Spinal cord (tissue), 10 donors: ENCODE results near the gene INPP4B. TPM values are rescaled to one million over a fixed set of nuclear protein-coding genes. Genes with fewer than 3 reads are reported as not detected.

Source experiments
- DNase-seq, 6 donors: peaks; one replicate each; pipeline versions ENCODE4 v3.0.0 to v3.0.0-alpha.2; 2013 to 2015; ENCODE audit warnings: low spot score in 6 of 6, low read depth in 4 of 6
- H3K27ac ChIP-seq: one replicate; pipeline ENCODE4 v1.5.1; 2013; ENCODE audit warnings: low read depth, low read length, control low read depth
- H3K27me3 ChIP-seq: one replicate; pipeline ENCODE4 v1.6.1; 2013; ENCODE audit warnings: low read length; ENCODE audit not compliant: control insufficient read depth, insufficient read depth
- H3K36me3 ChIP-seq: one replicate; pipeline ENCODE4 v1.6.1; 2013; ENCODE audit warnings: low read length; ENCODE audit not compliant: control insufficient read depth, insufficient read depth
- H3K4me1 ChIP-seq: one replicate; pipeline ENCODE4 v1.6.1; 2013; ENCODE audit warnings: low read length; ENCODE audit not compliant: control insufficient read depth, insufficient read depth
- H3K4me3 ChIP-seq: one replicate; pipeline ENCODE4 v1.5.1; 2013; ENCODE audit warnings: low read depth, low read length, control low read depth
- H3K9me3 ChIP-seq: one replicate; pipeline ENCODE4 v1.6.1; 2013; ENCODE audit warnings: low read length; ENCODE audit not compliant: control insufficient read depth, insufficient read depth
- WGBS: methylation state at CpG from one replicate; pipeline ENCODE4 v1.1.5; 2013; ENCODE audit warnings: missing lambda C conversion rate; ENCODE audit not compliant: insufficient coverage; 5-methylcytosine and 5-hydroxymethylcytosine counted together
- polyA plus RNA-seq, 2 donors: library from polyadenylated mRNA; unstranded; fragments of 120-200 nt; gene quantifications; one replicate each; pipeline ENCODE4 v1.2.1, GENCODE V29; 2013; ENCODE audit not compliant: insufficient read length in 2 of 2
- total RNA-seq, 2 donors: library from RNA; depleted of rRNA in 1 of 2; stranded (reverse); fragments of 120-200 nt in 1 of 2; fragments of >200 nt in 1 of 2; gene quantifications; one replicate each; pipeline versions ENCODE4 v1.2.3 to v1.2.4, GENCODE V29; 2013 to 2014
- donor health status: healthy.

The INPP4B gene
- total and polyA plus RNA-seq, 4 donors, result 5.7 to 29.4 (median 14.5) TPM

- no peak for DNase-seq
- Histone ChIP-seq H3K4me1 (no peaks in the 10 kb centered on the region), H3K4me3 (no peak overlapping the region), H3K27ac (no peak overlapping the region), H3K27me3 (no peaks in the 10 kb centered on the region), H3K9me3 (no peaks in the 10 kb centered on the region), H3K36me3 (no peaks in the 10 kb centered on the region)
- 100% methylated on average over 1 of the region's 2 CpGs for WGBS
These were observed 581.1 kb downstream of the INPP4B start for GRCh38 chr4:142264961-142265360.

GRCh38 chr4:142262956-142263355 is 583.1 kb downstream of the INPP4B start:
- H3K9me3 ChIP-seq, result no peaks in the 10 kb centered on the region
- no peak overlapping the region for H3K4me3 ChIP-seq
- no peaks in the 10 kb centered on the region for H3K27me3 ChIP-seq
- H3K4me1 ChIP-seq, result no peaks in the 10 kb centered on the region
- no peak overlapping the region for H3K27ac ChIP-seq
- 50% methylated on average over 1 of the region's 2 CpGs for WGBS
- no peaks in the 10 kb centered on the region for H3K36me3 ChIP-seq
- DNase-seq, result no peak

GRCh38 chr4:142248946-142249345 is 597.2 kb downstream of the INPP4B start:
- Histone ChIP-seq H3K27me3 (no peaks in the 10 kb centered on the region), H3K36me3 (no peaks in the 10 kb centered on the region), H3K9me3 (no peaks in the 10 kb centered on the region), H3K27ac (no peak overlapping the region), H3K4me1 (no peaks in the 10 kb centered on the region), H3K4me3 (no peak overlapping the region)
- DNase-seq, result no peak
- WGBS, result no CpG with 5 or more reads among the region's 1 CpG

GRCh38 chr4:142243255-142243654 is 602.8 kb downstream of the INPP4B start:
- Histone ChIP-seq H3K4me1 (no peaks in the 10 kb centered on the region), H3K27me3 (no peaks in the 10 kb centered on the region), H3K27ac (no peak overlapping the region), H3K36me3 (no peaks in the 10 kb centered on the region), H3K9me3 (no peaks in the 10 kb centered on the region), H3K4me3 (no peak overlapping the region)
- DNase-seq, result no peak
- no CpG with 5 or more reads among the region's 2 CpGs for WGBS

GRCh38 chr4:142242156-142242555 is 603.9 kb downstream of the INPP4B start:
- H3K4me3 ChIP-seq, result no peak overlapping the region
- H3K4me1 ChIP-seq, result no peaks in the 10 kb centered on the region
- H3K27ac ChIP-seq, result no peak overlapping the region
- H3K9me3 ChIP-seq, result no peaks in the 10 kb centered on the region
- WGBS, result no CpG with 5 or more reads among the region's 2 CpGs
- no peaks in the 10 kb centered on the region for H3K36me3 ChIP-seq
- no peaks in the 10 kb centered on the region for H3K27me3 ChIP-seq
- DNase-seq, result no peak

GRCh38 chr4:142238589-142238988 is 607.5 kb downstream of the INPP4B start:
- DNase-seq, result no peak
- Histone ChIP-seq H3K36me3 (no peaks in the 10 kb centered on the region), H3K27me3 (no peaks in the 10 kb centered on the region), H3K4me1 (no peaks in the 10 kb centered on the region), H3K27ac (no peak overlapping the region), H3K9me3 (no peaks in the 10 kb centered on the region), H3K4me3 (no peak overlapping the region)

- Histone ChIP-seq H3K4me1 (no peaks in the 10 kb centered on the region), H3K4me3 (no peak overlapping the region), H3K9me3 (no peaks in the 10 kb centered on the region), H3K27ac (no peak overlapping the region), H3K27me3 (no peaks in the 10 kb centered on the region), H3K36me3 (no peaks in the 10 kb centered on the region)
- DNase-seq, result no peak
These were observed 609.8 kb downstream of the INPP4B start for GRCh38 chr4:142236268-142236667.

- Histone ChIP-seq H3K36me3 (no peaks in the 10 kb centered on the region), H3K9me3 (no peaks in the 10 kb centered on the region), H3K4me3 (no peak overlapping the region), H3K4me1 (no peaks in the 10 kb centered on the region), H3K27ac (no peak overlapping the region), H3K27me3 (no peaks in the 10 kb centered on the region)
- DNase-seq, result no peak
- WGBS, result no CpG with 5 or more reads among the region's 2 CpGs
These were observed 614.3 kb downstream of the INPP4B start for GRCh38 chr4:142231787-142232186.

- WGBS, result 80% methylated on average over 2 of the region's 3 CpGs
- no peak overlapping the region for H3K27ac ChIP-seq
- no peaks in the 10 kb centered on the region for H3K36me3 ChIP-seq
- no peaks in the 10 kb centered on the region for H3K4me1 ChIP-seq
- no peak overlapping the region for H3K4me3 ChIP-seq
- DNase-seq, result peak in 3 of 6 donors; percentile 2 to 57 (median 26)
- no peaks in the 10 kb centered on the region for H3K27me3 ChIP-seq
- no peaks in the 10 kb centered on the region for H3K9me3 ChIP-seq
These were observed 615.1 kb downstream of the INPP4B start for GRCh38 chr4:142230991-142231390.

GRCh38 chr4:142226014-142226413 is 620.1 kb downstream of the INPP4B start:
- Histone ChIP-seq H3K27ac (no peak overlapping the region), H3K4me3 (no peak overlapping the region), H3K4me1 (no peaks in the 10 kb centered on the region), H3K9me3 (no peaks in the 10 kb centered on the region), H3K36me3 (no peaks in the 10 kb centered on the region), H3K27me3 (no peaks in the 10 kb centered on the region)
- DNase-seq, result no peak

- Histone ChIP-seq H3K4me3 (no peak overlapping the region), H3K27me3 (no peaks in the 10 kb centered on the region), H3K36me3 (no peaks in the 10 kb centered on the region), H3K4me1 (no peaks in the 10 kb centered on the region), H3K9me3 (no peaks in the 10 kb centered on the region), H3K27ac (no peak overlapping the region)
- DNase-seq, result no peak
These were observed 624.0 kb downstream of the INPP4B start for GRCh38 chr4:142222127-142222526.
